GM06990 (cell line): ENCODE measurements around the gene HIPK3.
"Not testable (repeated sequence)": the region's sequence is repeated elsewhere in the genome, so short reads cannot be mapped to it uniquely, and the experiment has no call there.

ENCODE experiments used
- DNase-seq: peaks from one replicate; pipeline ENCODE4 v3.0.0-alpha.2; 2011; ENCODE audit not compliant: insufficient read length; ENCODE audit errors: extremely low read depth
- H3K27me3 ChIP-seq: replicated peaks from 2 replicates; pipeline ENCODE4 v1.6.0; 2011; ENCODE audit warnings: low read length; ENCODE audit not compliant: control insufficient read depth, insufficient read depth
- H3K36me3 ChIP-seq: 2 replicates; pipeline ENCODE4 v1.5.1; 2011; ENCODE audit warnings: low read length; ENCODE audit not compliant: control insufficient read depth, insufficient read depth
- H3K4me3 ChIP-seq: replicated peaks from 2 replicates; pipeline ENCODE4 v1.5.1; 2011; ENCODE audit warnings: low read depth, mild to moderate bottlenecking, control low read depth, low read length
- TF ChIP-seq, protein P1 (sequence below): IDR thresholded peaks from 2 replicates; pipeline ENCODE4 v1.5.1; 2011; ENCODE audit warnings: low read length, control low read depth, mild to moderate bottlenecking, inconsistent platforms; ENCODE audit not compliant: insufficient read depth, poor library complexity, severe bottlenecking

The HIPK3 gene

GRCh38 chr11:33256813-33257159, 395 bp upstream of the HIPK3 start:
- Histone ChIP-seq H3K4me3 (peak overlapping the region; percentile 73), H3K36me3 (no peaks in the 10 kb centered on the region), H3K27me3 (no peaks in the 10 kb centered on the region)
- no peak for DNase-seq
- TF ChIP-seq, protein P1, sequence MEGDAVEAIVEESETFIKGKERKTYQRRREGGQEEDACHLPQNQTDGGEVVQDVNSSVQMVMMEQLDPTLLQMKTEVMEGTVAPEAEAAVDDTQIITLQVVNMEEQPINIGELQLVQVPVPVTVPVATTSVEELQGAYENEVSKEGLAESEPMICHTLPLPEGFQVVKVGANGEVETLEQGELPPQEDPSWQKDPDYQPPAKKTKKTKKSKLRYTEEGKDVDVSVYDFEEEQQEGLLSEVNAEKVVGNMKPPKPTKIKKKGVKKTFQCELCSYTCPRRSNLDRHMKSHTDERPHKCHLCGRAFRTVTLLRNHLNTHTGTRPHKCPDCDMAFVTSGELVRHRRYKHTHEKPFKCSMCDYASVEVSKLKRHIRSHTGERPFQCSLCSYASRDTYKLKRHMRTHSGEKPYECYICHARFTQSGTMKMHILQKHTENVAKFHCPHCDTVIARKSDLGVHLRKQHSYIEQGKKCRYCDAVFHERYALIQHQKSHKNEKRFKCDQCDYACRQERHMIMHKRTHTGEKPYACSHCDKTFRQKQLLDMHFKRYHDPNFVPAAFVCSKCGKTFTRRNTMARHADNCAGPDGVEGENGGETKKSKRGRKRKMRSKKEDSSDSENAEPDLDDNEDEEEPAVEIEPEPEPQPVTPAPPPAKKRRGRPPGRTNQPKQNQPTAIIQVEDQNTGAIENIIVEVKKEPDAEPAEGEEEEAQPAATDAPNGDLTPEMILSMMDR, result no peak

DNA sequence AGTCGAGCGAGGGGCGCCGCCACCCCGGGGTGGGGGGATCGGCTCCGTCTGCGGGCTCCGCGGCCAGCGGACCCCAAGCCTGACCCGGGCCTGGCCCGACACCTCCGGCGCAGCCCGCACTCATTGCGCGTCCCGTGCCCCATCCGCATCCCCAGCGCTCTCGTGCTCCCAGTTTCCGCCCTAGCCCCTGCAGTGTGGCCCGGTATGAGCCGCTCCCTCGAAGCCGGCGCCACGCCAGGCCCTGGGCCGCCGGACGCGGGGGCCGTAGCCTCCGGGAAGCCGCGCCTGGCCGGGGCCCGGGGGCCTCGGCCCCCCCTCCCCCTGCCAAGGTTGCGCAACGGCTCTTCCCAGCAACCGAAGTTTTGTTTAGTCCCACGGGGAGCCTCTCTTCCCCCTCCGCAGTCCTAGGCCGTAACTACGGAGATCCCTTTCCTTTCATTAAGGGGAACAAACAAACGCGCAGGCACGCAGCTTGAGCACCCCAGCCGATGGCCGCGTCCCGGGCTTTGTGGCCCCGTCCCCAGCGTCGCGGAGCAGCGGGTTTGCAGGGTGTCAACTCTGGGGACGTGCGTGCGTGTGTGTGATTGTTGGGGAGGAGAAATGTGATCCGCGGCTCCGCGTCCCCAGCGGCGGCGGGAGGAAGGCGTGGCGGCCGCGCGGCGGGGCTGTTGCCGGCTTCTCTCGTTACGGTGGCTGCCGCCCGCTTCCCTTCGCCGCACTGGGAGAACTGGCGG, 883 bp downstream of the HIPK3 start:
- Histone ChIP-seq H3K4me3 (peak overlapping the region; percentile 97), H3K27me3 (no peaks in the 10 kb centered on the region), H3K36me3 (no peaks in the 10 kb centered on the region)
- DNase-seq, result peak; percentile 89
- TF ChIP-seq, protein P1, result peak; percentile 33

DNA sequence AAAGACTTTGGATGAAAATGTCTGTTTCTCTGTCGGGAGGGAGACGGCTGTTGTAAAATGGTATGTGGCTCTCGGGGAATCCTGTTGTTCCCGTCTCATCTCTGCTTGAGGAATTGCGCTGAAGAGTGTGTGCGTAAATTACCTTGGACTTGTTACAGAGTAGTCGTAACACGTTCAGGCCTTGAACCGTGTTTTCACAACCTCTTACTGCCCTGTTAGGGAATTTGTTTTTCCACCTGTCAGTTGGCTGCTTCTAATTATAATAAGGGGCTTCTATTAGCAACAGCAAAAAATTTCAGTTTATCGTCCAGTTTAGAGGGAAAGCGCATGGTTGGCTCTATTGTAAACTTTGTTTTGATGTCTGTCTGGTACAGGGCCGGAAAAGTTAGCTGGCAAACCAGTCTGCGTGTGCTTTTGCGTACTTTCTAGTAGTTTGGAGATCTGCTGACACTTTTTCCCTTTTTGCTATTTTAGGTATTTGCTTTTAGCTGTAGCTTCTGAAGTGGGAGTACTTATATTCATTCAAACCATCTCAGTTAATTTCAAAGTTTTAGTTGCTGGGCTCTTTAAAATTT, 1.5 kb downstream of the HIPK3 start:
- TF ChIP-seq, protein P1, result no peak
- H3K27me3 ChIP-seq, result no peaks in the 10 kb centered on the region
- DNase-seq, result no peak
- H3K36me3 ChIP-seq, result no peaks in the 10 kb centered on the region
- peak overlapping the region; percentile 97 for H3K4me3 ChIP-seq

DNA sequence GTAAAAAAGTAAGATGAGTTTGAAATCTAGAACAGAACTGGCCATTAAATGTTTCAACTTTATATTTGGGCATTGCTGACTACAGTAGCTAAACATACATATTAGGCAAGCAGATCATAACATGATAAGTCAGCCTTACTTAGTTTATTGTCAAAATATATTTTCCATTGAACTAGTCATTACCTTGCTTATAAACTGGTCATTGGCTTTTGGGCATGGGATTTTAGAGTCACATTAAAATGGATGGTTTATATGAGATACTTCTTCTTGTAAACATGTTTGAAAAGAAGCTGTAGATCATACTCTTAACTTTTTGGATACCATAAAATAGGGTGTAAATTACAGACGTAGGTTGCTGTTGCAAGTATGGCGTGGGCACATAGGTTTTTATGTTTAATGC, 2.7 kb downstream of the HIPK3 start:
- Histone ChIP-seq H3K27me3 (no peaks in the 10 kb centered on the region), H3K4me3 (peak overlapping the region; percentile 97), H3K36me3 (no peaks in the 10 kb centered on the region)
- TF ChIP-seq, protein P1, result no peak
- DNase-seq, result no peak

- H3K36me3 ChIP-seq, H3K4me3 ChIP-seq, DNase-seq, H3K27me3 ChIP-seq: not testable (repeated sequence)
Measured at GRCh38 chr11:33261350-33261749, 4.2 kb downstream of the HIPK3 start.

- no peak for DNase-seq
- H3K36me3 ChIP-seq, result no peaks in the 10 kb centered on the region
- H3K27me3 ChIP-seq, result no peaks in the 10 kb centered on the region
- TF ChIP-seq, protein P1, result no peak
- no peak overlapping the region for H3K4me3 ChIP-seq
Measured at GRCh38 chr11:33262011-33262645, 4.9 kb downstream of the HIPK3 start.
